Umbilical cord (tissue), 2 donors: ENCODE results near the gene MAPK10. TPM values are rescaled to one million over a fixed set of nuclear protein-coding genes. Genes with fewer than 3 reads are reported as not detected.
A peak's percentile ranks its signal among the peaks of the same experiment; 100 is the strongest.

Experiments used
- DNase-seq: peaks from one replicate; pipeline ENCODE4 v3.0.0-alpha.2; 2015; ENCODE audit warnings: low spot score
- total RNA-seq: library from RNA; depleted of rRNA; stranded (reverse); fragments of >200 nt; gene quantifications from one replicate; pipeline ENCODE4 v1.2.3, GENCODE V29; 2014; ENCODE audit warnings: low replicate concordance; ENCODE audit not compliant: insufficient read depth

The MAPK10 gene
- total RNA-seq, 1 donor from 2014 or later: 135 TPM

DNA sequence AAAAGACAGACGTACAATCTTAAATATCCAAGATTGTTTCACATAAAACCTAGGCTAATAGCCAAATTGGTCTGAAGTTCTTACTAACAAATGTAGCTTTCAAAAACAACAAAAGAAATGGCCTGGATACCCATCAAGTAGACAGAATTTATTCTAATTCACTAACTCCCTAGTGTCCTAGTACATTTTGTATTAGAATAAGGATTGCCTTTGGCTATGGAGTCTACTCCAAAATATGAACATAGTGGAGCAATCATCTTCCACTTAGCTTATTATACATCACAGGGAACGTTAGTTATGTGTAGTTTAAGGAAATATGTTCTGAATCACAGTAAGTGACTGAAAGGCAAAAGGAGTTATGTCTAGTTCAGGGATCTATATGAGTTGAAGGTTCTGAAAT, 81.7 kb downstream of the MAPK10 start:
- no peak for DNase-seq

DNA sequence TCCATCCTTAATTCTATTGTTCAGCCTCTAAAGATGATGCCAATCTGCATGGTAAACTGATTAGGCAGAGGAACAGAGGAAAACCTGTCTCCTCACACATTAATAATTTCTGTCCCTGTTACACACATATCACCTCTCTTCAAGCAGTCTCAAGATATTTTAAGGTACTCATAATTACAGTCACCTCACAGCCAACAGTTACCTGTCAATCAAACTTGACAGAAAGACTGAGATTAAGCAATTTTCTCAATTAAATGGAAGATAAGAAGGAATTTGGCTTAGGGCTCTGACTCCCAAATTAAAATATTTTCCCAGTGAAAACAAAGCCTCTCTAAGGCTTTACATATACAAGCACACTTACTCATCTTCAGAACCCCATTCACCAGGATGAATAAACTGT, 85.2 kb downstream of the MAPK10 start:
- no peak for DNase-seq

DNA sequence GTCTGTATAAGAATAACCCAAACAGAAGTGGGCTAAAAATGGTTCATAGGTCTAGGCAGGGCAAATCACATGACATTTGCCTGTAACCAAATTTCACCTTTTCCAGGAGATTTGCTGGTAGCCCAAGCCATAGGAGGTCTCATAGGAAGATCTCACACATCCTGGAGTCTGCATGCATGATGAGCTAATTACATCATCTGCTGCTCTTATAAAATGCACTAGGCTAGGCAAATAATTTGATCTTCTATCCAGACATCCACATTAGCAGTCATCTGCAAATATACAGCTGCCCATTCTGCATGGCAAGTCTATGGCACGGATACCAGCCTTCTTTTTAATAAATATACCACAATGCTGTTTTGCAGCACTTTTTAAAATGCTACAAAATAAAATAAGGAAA, 87.2 kb downstream of the MAPK10 start:
- no peak for DNase-seq

DNA sequence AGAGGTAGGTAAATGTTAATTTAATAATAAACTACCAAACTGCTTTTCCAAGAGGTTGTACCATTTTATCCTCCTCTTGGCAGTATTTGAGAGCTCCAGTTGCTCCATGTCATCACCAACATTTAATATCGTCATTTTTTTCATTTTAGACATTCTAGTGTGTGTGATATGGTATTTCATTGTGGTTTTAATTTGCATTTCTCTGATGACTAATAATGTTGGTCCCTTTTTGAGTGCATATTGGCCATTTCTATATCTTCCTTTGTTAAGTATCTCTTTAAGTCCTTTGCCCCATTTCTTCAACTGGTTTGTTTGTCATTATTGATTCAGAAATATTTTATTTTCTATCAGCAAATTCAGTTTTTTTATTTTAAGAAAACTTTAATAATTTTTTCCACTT, 88.8 kb downstream of the MAPK10 start:
- no peak for DNase-seq

DNA sequence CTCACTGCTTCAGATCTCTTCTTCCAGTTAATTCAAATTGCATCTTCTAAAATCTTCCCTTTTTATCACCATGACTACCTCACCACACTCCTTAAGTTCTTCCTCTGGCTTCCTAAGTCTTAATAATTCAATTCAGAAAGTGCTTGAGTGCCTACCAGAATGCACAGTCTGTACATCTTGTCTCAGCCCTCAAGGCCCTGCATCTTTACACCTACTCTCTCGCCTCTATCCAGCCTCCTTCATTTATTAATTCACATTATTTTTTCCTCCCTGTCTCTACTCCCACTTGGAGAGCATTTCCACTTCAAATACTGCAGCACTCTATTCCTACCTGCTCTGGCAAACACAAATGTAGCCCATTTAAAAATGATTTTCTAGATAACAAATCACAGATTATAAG, 90.5 kb downstream of the MAPK10 start:
- DNase-seq: no peak

DNA sequence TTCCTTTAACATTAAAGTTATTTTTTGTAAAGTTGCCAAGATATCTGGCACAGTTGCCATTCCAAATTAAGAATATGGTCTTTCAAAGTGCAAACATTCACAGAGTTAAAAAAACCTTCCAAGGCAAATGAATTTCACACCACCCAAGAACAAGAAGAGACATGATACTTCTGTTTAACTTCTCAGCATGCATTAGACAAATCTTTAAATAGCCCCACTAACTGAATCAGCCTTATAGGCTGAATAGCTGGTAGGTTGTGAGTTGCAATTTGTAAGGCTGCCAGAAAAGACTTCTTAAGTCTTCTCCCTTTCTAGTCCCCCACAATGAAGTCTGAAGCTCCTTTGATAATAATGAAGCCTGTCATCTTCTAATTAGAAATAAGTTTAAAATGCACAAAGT, 95.6 kb downstream of the MAPK10 start:
- DNase-seq: no peak

DNA sequence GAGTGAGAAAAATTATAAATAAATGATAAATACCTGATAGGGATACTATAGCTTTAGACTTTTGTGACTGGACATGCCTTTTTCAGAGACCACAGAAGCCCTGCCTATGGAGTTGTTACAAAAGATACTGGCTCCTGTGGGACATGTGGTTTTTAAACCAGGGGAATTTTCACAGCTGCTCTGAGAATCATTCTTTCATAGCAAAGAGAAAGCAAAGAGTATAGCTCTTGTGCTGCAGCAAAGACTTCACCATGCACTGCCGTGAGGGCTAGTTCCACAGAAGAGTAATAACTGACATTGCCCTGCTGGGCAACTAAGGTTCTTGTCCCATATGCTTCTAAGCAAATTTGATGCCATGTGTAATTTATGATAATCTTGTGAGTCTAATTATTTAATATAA, 98.2 kb downstream of the MAPK10 start:
- no peak for DNase-seq

DNA sequence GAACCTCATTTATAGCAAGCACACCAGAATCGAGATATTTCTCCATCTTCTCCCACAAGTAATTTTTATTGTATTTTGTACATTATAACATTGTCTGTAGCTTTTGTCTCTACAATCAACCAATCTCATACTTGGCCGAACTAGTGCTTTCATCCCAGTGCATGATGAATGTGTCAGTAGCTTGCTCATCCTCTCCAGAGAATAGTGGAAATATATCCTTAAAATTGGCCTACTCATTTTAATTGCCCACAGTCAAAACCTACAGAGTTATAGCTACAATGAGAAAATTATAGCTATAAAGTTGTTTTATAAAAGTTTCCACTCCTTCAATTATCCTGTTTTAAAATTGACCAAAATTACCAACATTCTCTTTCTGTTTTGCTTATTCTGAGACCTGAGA, 103.8 kb downstream of the MAPK10 start:
- DNase-seq: no peak

DNA sequence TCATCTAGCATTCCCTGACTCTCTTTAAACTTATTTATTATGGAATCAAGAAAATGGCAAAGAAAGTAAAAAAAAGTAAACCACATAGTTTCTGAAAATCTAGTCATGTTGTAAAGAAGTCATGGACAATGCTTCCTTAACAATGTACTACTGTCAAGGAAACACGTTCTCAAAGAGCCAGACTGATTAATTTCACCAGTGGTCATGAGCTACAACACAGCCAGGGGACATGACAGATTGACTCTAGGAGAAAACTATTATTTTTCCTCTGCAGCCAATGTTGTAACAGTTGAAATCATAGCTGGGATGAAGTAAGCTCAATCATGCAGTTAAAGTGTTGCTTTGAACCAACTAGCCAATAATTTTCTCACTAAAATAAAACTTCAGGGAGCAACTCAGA, 109.2 kb downstream of the MAPK10 start:
- DNase-seq: no peak

DNA sequence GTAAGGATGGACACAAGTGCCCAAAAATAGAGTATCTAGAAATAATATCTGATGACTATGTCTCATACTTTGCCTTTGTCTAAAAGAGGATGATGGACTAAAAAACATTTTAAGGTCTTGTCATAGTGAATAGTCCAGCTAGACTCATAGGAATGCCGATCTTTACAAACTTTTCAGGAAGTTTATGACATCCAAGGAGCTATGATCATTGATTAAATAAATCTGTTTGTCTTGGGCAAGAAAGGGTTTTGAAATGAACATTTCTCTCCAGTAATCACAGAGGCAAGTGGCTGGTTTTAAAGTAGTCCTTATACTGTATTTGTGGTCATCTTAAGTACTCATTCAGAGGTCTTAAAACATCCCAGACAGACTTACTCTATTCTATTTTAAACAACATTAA, 109.8 kb downstream of the MAPK10 start:
- no peak for DNase-seq

DNA sequence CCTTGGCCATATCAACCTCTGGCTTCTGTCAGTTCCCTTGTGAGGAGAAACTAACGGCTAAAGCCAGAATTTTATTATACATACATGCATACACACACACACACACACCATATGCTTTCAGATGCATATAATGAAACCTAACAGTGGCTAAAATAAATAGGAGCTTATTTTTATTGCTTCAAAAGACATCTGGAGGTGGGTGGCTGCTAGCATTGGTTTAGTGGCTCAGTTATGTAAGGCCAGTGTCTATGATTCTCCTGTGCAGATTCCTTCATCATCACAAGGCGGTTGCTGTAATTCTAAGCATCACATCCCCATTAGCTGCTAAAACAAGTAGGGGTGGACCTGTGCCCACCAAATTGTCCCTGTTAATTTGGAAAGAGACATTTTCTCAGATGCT, 110.8 kb downstream of the MAPK10 start:
- no peak for DNase-seq

DNA sequence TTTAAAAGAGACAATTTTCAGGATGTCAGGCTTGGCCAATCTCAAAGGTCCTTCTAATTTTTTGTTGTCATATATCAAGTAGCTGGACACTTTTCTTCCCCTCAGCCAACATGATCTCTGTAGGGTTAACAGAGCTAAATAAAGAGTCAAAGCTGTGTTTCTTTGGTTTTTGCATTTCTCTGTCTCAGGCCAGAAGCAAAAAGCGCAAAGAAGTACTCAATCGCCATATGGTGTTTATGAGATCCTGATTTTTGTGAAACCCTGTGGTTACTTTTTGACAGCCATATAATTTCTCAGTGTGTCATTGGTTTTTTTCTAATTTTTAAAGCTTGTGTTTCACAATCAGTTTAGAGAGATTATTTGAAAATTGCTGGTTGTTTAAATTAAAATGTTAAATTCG, 111.9 kb downstream of the MAPK10 start:
- no peak for DNase-seq

DNA sequence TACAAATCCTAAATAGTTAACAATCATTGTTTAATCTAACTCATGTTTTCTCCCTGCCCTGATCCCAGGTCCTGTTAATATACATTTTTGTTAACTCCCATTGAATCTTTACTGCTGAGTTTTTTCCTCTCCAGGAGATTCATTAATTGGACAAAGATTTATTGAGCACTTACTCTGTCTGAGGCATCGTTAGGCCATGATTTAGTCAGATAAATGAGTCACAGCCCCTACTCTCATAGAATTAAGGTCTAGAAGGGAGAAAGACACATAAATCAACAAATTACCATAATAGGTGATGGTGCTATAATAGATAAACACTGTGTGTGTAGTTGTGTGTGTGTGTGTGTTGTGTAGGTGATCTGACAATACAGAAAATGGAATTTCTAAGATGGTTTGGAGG, 112.5 kb downstream of the MAPK10 start:
- no peak for DNase-seq

DNA sequence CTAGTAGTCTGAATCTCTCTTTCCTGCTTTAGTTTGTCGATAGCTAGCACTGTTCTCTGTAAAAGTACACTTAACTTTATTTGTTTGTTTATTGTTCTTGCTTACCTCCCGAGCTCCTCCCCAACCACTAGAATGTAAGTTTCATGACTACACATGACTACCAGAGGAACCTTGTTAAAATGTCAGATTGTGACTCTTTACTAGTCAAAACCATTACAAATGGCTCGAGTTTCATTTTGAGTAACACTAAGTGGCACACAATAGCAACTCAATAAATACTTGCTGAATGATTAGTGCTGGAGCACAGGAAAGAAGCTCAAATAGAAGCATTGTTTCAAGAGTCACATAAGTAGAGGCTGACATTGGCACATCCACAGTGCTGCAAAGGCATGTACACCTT, 116.1 kb downstream of the MAPK10 start:
- DNase-seq: no peak

DNA sequence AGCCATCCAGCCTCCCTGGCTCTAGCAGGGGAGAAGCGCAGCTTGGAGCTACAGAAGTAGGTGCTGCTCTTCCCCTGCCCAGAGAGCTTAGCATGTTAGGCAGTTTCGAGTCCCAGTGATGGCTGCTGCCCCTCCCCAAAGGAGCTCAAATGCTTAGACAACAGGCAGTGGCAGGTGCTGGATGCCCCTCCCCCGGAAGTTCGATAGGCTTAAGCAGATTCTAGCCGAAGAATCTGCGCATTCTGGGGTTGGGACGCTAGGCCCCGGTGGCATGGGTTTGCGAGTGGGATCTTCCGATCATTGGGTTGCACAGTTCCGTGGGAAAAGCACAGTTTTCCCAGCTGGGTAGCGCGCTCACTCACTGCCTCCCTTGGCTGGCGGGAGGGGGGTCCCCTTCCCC, 117.2 kb downstream of the MAPK10 start:
- no peak for DNase-seq

DNA sequence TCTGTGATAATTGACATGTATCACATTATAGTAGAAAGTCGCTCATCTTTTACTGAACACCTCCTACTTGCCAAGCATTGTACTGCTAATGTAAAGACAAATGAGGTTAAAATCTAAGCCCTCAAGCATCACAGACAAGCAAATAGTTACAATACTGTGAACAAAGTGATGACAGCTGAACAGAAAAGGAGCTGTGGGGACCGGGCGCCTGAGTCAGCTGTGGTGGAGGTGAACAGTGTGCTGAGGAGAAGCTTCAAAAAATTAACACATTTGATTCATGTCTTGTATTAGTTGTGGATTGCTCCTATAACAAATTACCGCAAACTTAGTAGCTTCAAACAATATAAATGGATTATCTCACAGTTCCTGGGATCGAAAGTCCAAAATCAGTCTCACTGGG, 124.3 kb downstream of the MAPK10 start:
- DNase-seq: no peak

DNA sequence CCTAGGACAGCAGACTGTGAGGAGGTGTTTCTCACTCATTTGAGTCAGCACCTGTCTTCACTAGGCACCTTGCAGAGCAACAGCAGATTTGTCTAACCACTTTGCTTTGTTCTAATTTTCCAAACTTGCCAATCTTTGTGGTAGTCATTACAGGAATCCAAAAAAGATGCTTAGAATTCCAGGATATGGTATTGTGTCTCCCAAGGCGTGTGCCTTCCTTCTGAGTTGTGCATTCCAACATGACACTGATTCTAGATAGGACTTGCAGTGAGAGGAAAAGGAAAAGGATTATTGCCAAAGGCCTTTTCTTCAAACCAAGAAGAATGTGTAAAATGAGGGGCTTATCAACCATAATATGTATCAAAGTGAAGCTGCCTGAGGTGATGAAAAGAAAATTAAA, 126.2 kb downstream of the MAPK10 start:
- peak; percentile 6 for DNase-seq

DNA sequence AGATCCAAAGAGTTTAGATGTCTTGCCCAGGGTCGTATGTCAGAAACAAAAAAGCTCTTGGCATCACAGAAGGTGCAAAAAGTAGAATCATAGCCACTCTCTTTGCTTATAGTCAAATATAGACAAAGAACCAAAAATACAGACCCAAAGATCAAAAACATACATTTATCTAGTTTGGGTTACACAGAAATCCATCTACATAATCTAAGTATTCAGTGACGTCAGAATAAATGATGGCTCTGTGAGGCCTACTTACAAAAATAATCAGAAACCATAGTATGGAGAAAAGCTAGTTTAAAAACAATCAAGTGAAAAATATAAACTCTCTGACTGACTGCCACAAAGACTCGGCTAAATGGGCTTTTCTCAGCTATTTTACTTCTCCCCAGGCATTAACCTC, 126.8 kb downstream of the MAPK10 start:
- DNase-seq: no peak

DNA sequence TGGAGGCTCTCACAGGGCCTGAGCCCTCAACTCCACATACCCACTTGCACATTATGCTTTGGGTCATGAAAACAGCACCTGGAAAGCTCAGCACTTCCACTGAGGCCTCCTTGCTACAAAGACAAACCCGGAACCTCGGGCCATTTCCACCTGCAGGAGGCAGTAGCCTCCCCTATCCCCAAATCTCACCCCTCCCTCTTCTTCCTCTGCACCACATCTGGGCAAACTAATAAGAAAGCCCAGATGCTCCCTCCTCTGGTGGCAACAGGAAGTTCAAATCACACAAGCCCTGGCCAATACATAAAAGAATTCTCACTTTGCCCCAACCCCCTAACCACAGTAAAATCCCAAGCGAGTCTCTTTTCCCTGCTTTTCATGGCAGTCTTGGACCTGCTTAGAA, 136.4 kb downstream of the MAPK10 start:
- DNase-seq: no peak

DNA sequence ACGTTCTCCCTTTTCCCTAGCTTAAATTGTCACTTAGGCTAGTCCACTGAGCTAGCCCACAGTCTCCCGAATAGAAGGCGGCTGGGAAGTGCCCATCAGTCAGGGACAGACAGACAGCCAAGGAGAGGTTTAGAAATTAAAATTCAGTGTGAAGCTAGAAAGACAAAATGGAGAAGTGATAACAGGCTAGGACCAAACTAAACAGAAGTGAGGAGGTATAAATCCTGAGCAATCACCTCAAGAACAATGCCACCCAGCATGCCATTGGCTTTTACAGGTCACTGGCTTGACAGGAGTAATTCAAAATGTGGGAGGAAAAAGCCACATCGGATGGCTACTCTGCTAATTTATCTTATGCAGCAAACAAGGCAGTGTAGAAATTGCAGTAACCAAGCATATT, 138.9 kb downstream of the MAPK10 start:
- no peak for DNase-seq

DNA sequence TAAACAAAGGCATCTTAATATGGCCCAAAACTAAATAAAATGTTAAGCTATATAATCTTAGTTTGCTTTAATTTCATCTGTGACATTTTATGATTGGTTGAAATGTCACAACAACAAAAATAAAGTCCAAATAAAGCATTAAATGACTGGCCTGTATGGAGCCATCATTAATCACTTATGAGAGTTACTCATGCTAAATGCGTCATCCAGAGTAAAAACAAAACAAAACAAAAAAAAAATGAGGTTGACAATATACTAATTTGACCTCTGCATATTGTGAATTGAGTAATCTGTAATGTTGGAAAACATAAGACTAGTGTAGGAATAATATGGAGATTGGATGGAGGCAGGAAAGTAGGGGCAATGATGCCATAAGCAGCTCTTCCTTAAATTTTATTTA, 139.7 kb downstream of the MAPK10 start:
- DNase-seq: no peak

DNA sequence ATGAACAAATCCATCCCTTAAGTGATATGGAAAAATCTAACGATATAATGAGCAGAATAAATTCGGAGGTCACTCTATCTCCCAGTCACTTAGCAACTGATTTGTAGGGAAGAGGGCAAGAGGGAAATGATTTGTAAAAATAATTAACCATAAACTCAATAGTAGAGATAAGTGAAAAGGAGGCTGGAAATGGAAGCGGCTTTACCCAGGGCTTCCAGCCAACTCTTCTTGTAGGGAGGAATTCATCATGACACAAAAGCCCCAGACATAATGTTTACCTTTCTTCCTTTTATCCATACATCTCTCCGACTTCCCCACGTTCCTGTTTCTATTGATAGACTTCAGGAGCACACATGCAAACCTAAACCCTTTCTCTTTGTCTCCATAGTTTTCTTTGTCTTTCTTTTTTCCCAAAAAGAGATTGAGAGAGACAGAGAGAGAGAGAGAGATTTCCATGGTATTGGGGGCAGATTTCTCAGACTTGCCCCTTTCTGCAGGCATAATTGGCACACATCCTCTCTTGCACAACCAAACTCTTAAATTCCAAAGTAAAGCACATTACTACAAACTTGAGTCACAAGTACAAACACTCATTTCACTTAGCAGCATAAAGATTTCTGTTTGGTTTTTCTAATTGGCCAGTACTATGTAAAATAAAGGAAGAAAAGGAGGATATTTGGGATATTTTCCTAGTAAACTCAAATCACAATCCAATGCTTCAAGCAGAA, 140.9 kb downstream of the MAPK10 start:
- no peak for DNase-seq

DNA sequence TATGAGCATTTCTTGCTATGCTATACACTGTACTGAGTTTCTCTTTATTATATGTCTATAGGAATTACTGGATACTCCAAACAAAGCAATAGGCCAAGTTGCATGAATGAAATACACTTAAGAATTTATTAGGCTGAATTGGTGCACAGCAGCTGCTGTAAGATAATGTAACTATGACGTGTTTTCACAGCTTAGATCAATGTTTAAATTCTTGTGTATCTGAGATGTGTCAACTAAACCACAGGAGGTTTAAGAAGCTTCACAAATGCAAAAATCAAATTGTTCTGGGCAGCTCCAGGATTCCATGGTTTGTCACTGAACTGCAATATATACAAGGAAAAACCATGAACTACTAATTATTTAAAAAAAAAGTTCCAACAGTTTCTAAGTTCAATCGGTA, 156.7 kb downstream of the MAPK10 start:
- no peak for DNase-seq

DNA sequence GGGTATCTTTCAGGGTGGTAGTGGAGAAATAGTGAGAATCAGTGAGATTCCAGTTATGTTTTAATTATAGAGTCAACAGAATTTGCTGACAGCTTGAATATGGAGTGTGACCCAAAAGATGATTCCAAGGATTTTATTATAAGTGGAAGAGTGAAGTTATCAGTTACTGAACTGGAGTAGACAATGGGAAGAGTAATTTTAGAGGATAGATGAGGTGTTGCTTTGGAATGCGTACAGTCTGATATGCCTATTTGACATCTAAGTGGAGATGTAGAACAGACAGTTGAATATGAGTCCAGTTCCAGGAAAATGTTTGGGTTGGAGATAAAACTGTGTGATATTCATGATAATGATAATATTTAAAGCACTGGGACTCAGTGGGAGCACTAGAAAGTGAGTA, 174.2 kb downstream of the MAPK10 start:
- peak; percentile 5 for DNase-seq
